GM12878 (cell line): ENCODE measurements around the gene PRKAG2. TPM values are rescaled to one million over a fixed set of nuclear protein-coding genes. Genes with fewer than 3 reads are reported as not detected.

Experiments
- ATAC-seq: fragments of 200-7000 bp; cut with Tn5 transposase; 3 replicates; pipeline ENCODE4 v1.9.1; 2020; ENCODE audit warnings: mild to moderate bottlenecking, moderate library complexity
- BruUV-seq: library from RNA; stranded (reverse); fragments of 400-500 nt; replicated peaks from 2 replicates; lab custom pipeline; 2021; lab: Mats Ljungman, UMichigan
- CTCF ChIA-PET: fragments of 300-600 bp; sonication (Branson Sonifier 250); formaldehyde crosslinking; extraction: SDS; loops from one replicate; lab custom pipeline; 2021; ENCODE audit warnings: inconsistent platforms; lab: Yijun Ruan, JAX
- POLR2A ChIA-PET: fragments of 350-600 bp; formaldehyde crosslinking; extraction: SDS; loops from one replicate; lab custom pipeline; 2021; ENCODE audit warnings: inconsistent platforms; lab: Charles Lee
- RAD21 ChIA-PET: fragments of 300-600 bp; sonication (Branson Sonifier 250); formaldehyde crosslinking; loops from one replicate; lab custom pipeline; 2023; ENCODE audit warnings: antibody characterized with exemption; ENCODE audit not compliant: unreplicated experiment; lab: Charles Lee
- SMC1A ChIA-PET: fragments of 300-600 bp; sonication (Branson Sonifier 250); formaldehyde crosslinking; loops from one replicate; lab custom pipeline; 2023; ENCODE audit not compliant: unreplicated experiment, uncharacterized antibody; lab: Charles Lee
- DNase-seq: peaks from one replicate; pipeline ENCODE4 v3.0.0-alpha.2; 2011; ENCODE audit warnings: low read depth, low spot score
- FAIRE-seq: peaks from 3 replicates; lab custom pipeline; 2011; peaks lifted over from hg19 to GRCh38; lab: Jason Lieb, UNC
- H2AFZ ChIP-seq: 2 replicates; pipeline ENCODE4 v1.6.0; 2011; ENCODE audit warnings: low read depth, low read length, control low read depth; ENCODE audit not compliant: control insufficient read depth
- H3K27ac ChIP-seq: 2 replicates; pipeline ENCODE4 v1.5.1; 2011; ENCODE audit warnings: control low read depth; ENCODE audit not compliant: control insufficient read depth, insufficient read depth
- H3K27me3 ChIP-seq, 2 experiments: replicated peaks in 1 of 2; 2 replicates each; pipeline versions ENCODE4 v1.6.0 to v1.6.1; 2011; ENCODE audit warnings: low read length in 1 of 2; ENCODE audit not compliant: control insufficient read depth in 2 of 2, insufficient read depth in 2 of 2
- H3K36me3 ChIP-seq, 2 experiments: 2 replicates each; pipeline ENCODE4 v1.5.1; 2011; ENCODE audit warnings: low read length in 1 of 2; ENCODE audit not compliant: control insufficient read depth in 2 of 2, insufficient read depth in 2 of 2
- H3K4me1 ChIP-seq: 2 replicates; pipeline ENCODE4 v1.6.1; 2011; ENCODE audit warnings: mild to moderate bottlenecking, low read length, moderate library complexity, mixed read lengths; ENCODE audit not compliant: control insufficient read depth, insufficient read depth
- H3K4me2 ChIP-seq: 2 replicates; pipeline ENCODE4 v1.6.0; 2011; ENCODE audit warnings: control low read depth; ENCODE audit not compliant: control insufficient read depth, insufficient read depth
- H3K4me3 ChIP-seq: fragments of 200-600 bp; sonication (generic); 2 replicates; pipeline ENCODE4 v1.5.1; 2016
- H3K79me2 ChIP-seq: 2 replicates; pipeline ENCODE4 v1.6.0; 2011; ENCODE audit warnings: low read length; ENCODE audit not compliant: control insufficient read depth, insufficient read depth
- H3K9ac ChIP-seq: 2 replicates; pipeline ENCODE4 v1.8.0; 2011; ENCODE audit warnings: low read length, control low read depth, mixed read lengths; ENCODE audit not compliant: control insufficient read depth, insufficient read depth
- H3K9me3 ChIP-seq: replicated peaks from 3 replicates; pipeline ENCODE4 v1.5.1; 2011; ENCODE audit warnings: mild to moderate bottlenecking, low read length; ENCODE audit not compliant: control insufficient read depth, insufficient read depth
- H4K20me1 ChIP-seq: 2 replicates; pipeline ENCODE4 v1.6.0; 2011; ENCODE audit not compliant: control insufficient read depth, insufficient read depth
- CEBPB ChIP-seq, 2 experiments: fragments of 150-350 bp in 1 of 2; IDR thresholded peaks; 2 replicates each; pipeline ENCODE4 v1.6.1; 2012 to 2014; ENCODE audit warnings: low read depth in 2 of 2, low read length in 2 of 2, borderline replicate concordance in 1 of 2, inconsistent platforms in 1 of 2
- HDAC2 ChIP-seq: fragments of 200-600 bp; sonication (generic); IDR thresholded peaks from 2 replicates; pipeline ENCODE4 v1.6.1; 2017
- MTA2 ChIP-seq: fragments of 450-650 bp; IDR thresholded peaks from 2 replicates; pipeline ENCODE4 v1.6.1; 2016; ENCODE audit warnings: low read depth, mild to moderate bottlenecking, moderate library complexity
- PML ChIP-seq: IDR thresholded peaks from 2 replicates; pipeline ENCODE4 v1.6.1; 2012; ENCODE audit warnings: low read length, inconsistent platforms
- POLR2A ChIP-seq: IDR thresholded peaks from 2 replicates; pipeline ENCODE4 v1.6.1; 2011; ENCODE audit warnings: low read depth, mild to moderate bottlenecking, low read length
- POLR2AphosphoS2 ChIP-seq: IDR thresholded peaks from 2 replicates; pipeline ENCODE4 v1.6.1; 2011; ENCODE audit warnings: low read depth, mild to moderate bottlenecking, low read length, improper control_type of control experiment, moderate library complexity
- USF2 ChIP-seq: IDR thresholded peaks from 2 replicates; pipeline ENCODE4 v1.6.1; 2011; ENCODE audit warnings: low read depth, low read length, improper control_type of control experiment, borderline replicate concordance
- ZBTB11 ChIP-seq: fragments of 450-650 bp; formaldehyde crosslinking; IDR thresholded peaks from 2 replicates; pipeline ENCODE4 v1.5.0; 2022; ENCODE audit warnings: mild to moderate bottlenecking, missing genetic modification characterization
- ZBTB4 ChIP-seq: fragments of 450-650 bp; formaldehyde crosslinking; IDR thresholded peaks from 2 replicates; pipeline ENCODE4 v1.4.0; 2022; ENCODE audit warnings: mild to moderate bottlenecking, moderate library complexity
- ZNF687 ChIP-seq: fragments of 450-650 bp; IDR thresholded peaks from 2 replicates; pipeline ENCODE4 v1.6.1; 2017; ENCODE audit warnings: mild to moderate bottlenecking, moderate library complexity
- WGBS: methylation state at CpG from one replicate; pipeline ENCODE4 v1.1.6; 2016; ENCODE audit warnings: low lambda C conversion rate; ENCODE audit not compliant: insufficient replicate concordance, insufficient coverage; ENCODE audit errors: missing lambda C conversion rate; 5-methylcytosine and 5-hydroxymethylcytosine counted together
- in situ Hi-C: fragments of 300-500 bp; cut with MboI; formaldehyde crosslinking; loops from 9 replicates; pipeline ENCODE4 v1.14.3; 2018; ENCODE audit warnings: mixed read lengths
- intact Hi-C: fragments of 100-400 bp; cut with micrococcal nuclease; formaldehyde crosslinking; loops from one replicate; pipeline ENCODE4 v1.14.2; 2022; ENCODE audit not compliant: unreplicated experiment
- polyA plus RNA-seq, 11 experiments: library from polyadenylated mRNA; depleted of rRNA in 4 of 11; unstranded in 6 of 11; stranded (reverse) in 5 of 11; fragments of >200 nt; fragmentation: Nextera tagmentation in 4 of 11; fragmentation: Illumina TruSeq in 1 of 11; extraction: Ambion mirVana in 4 of 11; extraction: Trizol in 1 of 11; gene quantifications; 1 replicate in 1 of 11; 2 replicates in 10 of 11; pipeline versions ENCODE4 v1.2.1 to v1.2.3, GENCODE V29; 2011 to 2016; ENCODE audit warnings: inconsistent platforms in 2 of 11, missing spikeins in 2 of 11, low read depth in 1 of 11
- total RNA-seq, 4 experiments: library from RNA; depleted of rRNA in 3 of 4; stranded (reverse); fragments of >200 nt in 3 of 4; fragmentation: Illumina TruSeq in 1 of 4; extraction: Trizol in 1 of 4; gene quantifications; 2 replicates each; pipeline versions ENCODE4 v1.2.1 to v1.2.3, GENCODE V29; 2013 to 2021

Gene PRKAG2
- total and polyA plus RNA-seq, 10 of the 15 experiments (the other 5 are each of a cell fraction or from before 2014, with no cell fraction given), result 3.4 to 8.9 (median 6.8) TPM

- no peak for FAIRE-seq
- CTCF ChIA-PET, result interaction anchor here (1.5 kb wide), 1 partner anchor 100 kb away, joined by 3 read pairs; no protein-coding TSS in a partner anchor
- no TSS peak for BruUV-seq
Measured at GRCh38 chr7:151882734-151883133, 5.8 kb upstream of the PRKAG2 start.

More at GRCh38 chr7:151882734-151883133, 5.8 kb upstream of the PRKAG2 start:
- Histone ChIP-seq H3K79me2 (no peaks in the 10 kb centered on the region), H3K4me3 (no peak overlapping the region), H2AFZ (no peak overlapping the region), H4K20me1 (no peaks in the 10 kb centered on the region), H3K27ac (no peak overlapping the region), H3K4me1 (no peaks in the 10 kb centered on the region), H3K36me3 (no peaks in the 10 kb centered on the region), H3K27me3 (peaks cover 2 to 4% of the 10 kb centered on the region in 2 experiments), H3K4me2 (no peak overlapping the region), H3K9me3 (no peaks in the 10 kb centered on the region), H3K9ac (no peak overlapping the region)
- DNase-seq (no peak), ATAC-seq (no peak)
- WGBS, result 92% methylated on average over 2 of the region's 2 CpGs
- intact Hi-C loops, result no loop called here
- SMC1A ChIA-PET, result no interaction called here
- RAD21 ChIA-PET, result no interaction called here
- TF ChIP-seq PML (no peak), ZBTB4 (CRISPR knock-in tag) (no peak), POLR2AphosphoS2 (no peak), CEBPB (IDR thresholded peaks at IDR 0.05; ENCODE audit: borderline replicate concordance in 1 of 2, low read depth in 2 of 2, low read length in 2 of 2) (no peak), POLR2A (no peak), HDAC2 (no peak), ZBTB11 (CRISPR knock-in tag) (no peak), ZNF687 (no peak), USF2 (no peak), MTA2 (no peak)
- POLR2A ChIA-PET, result no interaction called here
- in situ Hi-C loops, result no loop called here
